RWPE1 (cell line): ENCODE results near the gene FKBP3.

ENCODE experiments used
- CTCF ChIA-PET: fragments of 350-600 bp; sonication (Branson Sonifier 250); formaldehyde crosslinking; extraction: SDS; loops from one replicate; lab custom pipeline; 2021; lab: Yijun Ruan, JAX
- POLR2A ChIA-PET: fragments of 400-600 bp; formaldehyde crosslinking; extraction: SDS; loops from one replicate; lab custom pipeline; 2020; ENCODE audit warnings: antibody characterized with exemption; ENCODE audit not compliant: low non-redundant PET; lab: Yijun Ruan, JAX
- DNase-seq: peaks from one replicate; pipeline ENCODE4 v3.0.0; 2012; ENCODE audit warnings: low spot score
- H3K27ac ChIP-seq: fragments of 450-650 bp; 2 replicates; pipeline ENCODE4 v1.5.1; 2017
- CTCF ChIP-seq: fragments of 450-650 bp; conservative IDR thresholded peaks from 2 replicates; pipeline ENCODE4 v1.5.1; 2017; ENCODE audit warnings: low read depth, mild to moderate bottlenecking

FKBP3 gene

GRCh38 chr14:45096218-45096617, 38.1 kb downstream of the FKBP3 start:
- no peak for DNase-seq
- TF ChIP-seq CTCF, result no peak
- POLR2A ChIA-PET, result no interaction called here
- CTCF ChIA-PET, result no interaction called here
- H3K27ac ChIP-seq, result no peak overlapping the region

DNA sequence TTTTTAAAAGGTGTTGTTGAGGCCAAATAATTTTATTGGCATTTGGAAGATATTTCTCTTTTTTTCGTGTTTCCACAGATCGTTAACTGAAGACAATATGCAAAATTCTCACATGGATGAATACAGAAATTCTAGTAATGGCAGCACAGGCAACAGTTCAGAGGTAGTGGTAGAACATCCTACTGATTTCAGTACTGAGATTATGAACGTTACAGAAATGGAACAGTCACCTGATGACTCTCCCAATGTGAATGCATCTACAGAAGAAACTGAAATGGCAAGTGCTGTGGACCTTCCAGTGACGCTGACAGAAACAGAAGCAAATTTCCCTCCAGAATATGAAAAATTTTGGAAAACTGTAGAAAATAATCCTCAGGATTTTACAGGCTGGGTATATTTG, 39.1 kb downstream of the FKBP3 start:
- H3K27ac ChIP-seq, result no peak overlapping the region
- POLR2A ChIA-PET, result interaction anchor here (0.7 kb wide), 1 partner anchor 108 kb away, joined by 7 read pairs; no protein-coding TSS in a partner anchor
- no peak for TF ChIP-seq CTCF
- no peak for DNase-seq
- CTCF ChIA-PET, result interaction anchor here (0.6 to 0.7 kb wide), 2 partner anchors 110 to 144 kb away, joined by 3 to 5 read pairs; no protein-coding TSS in a partner anchor

GRCh38 chr14:45094275-45094674, 40.0 kb downstream of the FKBP3 start:
- DNase-seq, result no peak
- ChIA-PET POLR2A (no interaction called here), CTCF (interaction anchor here (0.6 kb wide), 2 partner anchors 20 to 145 kb away, joined by 3 read pairs; no protein-coding TSS in a partner anchor)
- H3K27ac ChIP-seq, result no peak overlapping the region
- TF ChIP-seq CTCF, result no peak

DNA sequence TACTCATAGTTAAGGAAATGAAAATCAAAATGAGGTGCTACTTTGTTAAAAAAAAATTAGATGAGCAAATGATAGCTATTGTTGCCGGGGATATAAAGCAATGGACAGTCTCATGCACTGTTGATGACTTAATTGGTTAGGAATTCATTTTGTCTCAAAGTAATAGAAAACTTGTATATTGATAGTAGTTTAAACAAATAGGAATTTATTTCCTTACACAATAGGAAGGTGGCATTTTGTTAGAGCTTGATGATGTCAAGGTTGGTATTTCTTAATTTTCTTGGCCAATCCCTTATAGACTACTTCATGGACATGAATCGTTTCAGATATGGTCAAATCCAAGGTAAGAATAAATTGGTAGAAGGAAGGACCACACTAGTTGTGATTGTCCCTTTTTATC, 42.6 kb downstream of the FKBP3 start:
- POLR2A ChIA-PET, result no interaction called here
- H3K27ac ChIP-seq, result no peak overlapping the region
- CTCF ChIA-PET, result interaction anchor here (0.5 kb wide), 1 partner anchor 8 kb away, joined by 3 read pairs; no protein-coding TSS in a partner anchor
- DNase-seq, result peak; percentile 23
- TF ChIP-seq CTCF, result no peak

GRCh38 chr14:45089813-45090212, 44.5 kb downstream of the FKBP3 start:
- ChIA-PET POLR2A (no interaction called here), CTCF (interaction anchor here (1.1 kb wide), 1 partner anchor 25 kb away, joined by 3 read pairs; no protein-coding TSS in a partner anchor)
- no peak for TF ChIP-seq CTCF
- no peak overlapping the region for H3K27ac ChIP-seq
- DNase-seq, result peak; percentile 66

- no peak for TF ChIP-seq CTCF
- DNase-seq, result no peak
- CTCF ChIA-PET, result no interaction called here
- POLR2A ChIA-PET, result no interaction called here
- H3K27ac ChIP-seq, result no peak overlapping the region
These were observed 49.3 kb downstream of the FKBP3 start for GRCh38 chr14:45084946-45085346.
